Stomach (tissue), 4 donors: ENCODE results near the gene SPNS2.

ENCODE experiments used
- EP300 ChIP-seq: sonication (generic); formaldehyde crosslinking; IDR thresholded peaks from one replicate; pipeline ENCODE4 v1.6.1; 2017; ENCODE audit warnings: antibody characterized with exemption
- TF ChIP-seq, protein P1 (sequence below), 7 experiments: fragments of 450-650 bp in 4 of 7; fragments of 200-600 bp in 3 of 7; sonication (generic) in 3 of 7; IDR thresholded peaks; one replicate each; pipeline ENCODE4 v1.5.1; 2016 to 2019; ENCODE audit warnings: antibody characterized with exemption in 7 of 7, control low read depth in 2 of 7, mild to moderate bottlenecking in 1 of 7

DNA sequence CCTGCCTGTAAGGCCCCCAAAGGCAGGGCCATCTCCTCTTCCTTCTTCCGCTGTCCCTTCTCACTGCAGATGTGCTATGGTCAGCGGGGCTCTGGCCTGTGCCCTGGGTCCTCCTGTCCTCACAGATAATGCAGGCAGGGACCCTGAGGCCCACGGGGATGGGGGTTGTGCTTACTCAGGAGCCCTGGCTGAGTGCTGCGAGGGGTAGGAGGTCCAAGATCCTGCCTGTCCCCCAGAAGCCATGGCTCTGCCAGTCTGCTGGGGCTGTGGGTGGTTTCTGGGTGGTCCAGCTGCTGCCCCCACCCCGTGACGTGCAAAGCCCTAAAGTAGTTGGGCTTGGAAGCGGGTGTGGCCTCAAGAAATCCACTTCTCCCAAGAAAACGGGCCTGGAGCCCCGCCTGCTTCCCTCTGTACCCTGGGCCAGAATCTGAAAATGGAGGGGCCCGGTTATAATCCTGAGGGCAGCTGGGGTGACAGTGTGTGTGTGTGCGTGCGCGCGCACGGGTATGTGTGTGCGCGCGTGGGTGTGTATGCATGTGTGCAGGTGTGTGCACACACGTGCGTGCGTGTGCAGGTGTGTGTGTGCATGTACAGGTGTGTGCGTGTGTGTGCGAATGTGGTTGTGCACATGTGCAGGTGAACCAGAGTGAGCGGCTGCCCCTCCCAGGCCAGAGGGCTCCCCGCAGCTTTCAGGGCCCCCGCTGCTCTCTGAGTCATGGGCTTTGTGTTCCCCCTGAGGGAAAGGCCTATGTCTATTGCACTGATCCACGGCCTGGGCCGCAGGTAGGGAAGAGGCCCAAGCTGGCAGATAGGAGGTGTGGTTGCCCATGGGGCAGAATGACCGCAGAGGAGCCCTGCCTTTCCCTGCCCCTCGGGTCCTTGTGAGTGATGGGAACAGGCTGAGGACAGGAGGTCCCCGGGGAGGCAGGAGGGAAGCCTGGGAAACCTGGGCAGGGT, 13.8 kb downstream of the SPNS2 start:
- TF ChIP-seq EP300: no peak
- TF ChIP-seq, protein P1, sequence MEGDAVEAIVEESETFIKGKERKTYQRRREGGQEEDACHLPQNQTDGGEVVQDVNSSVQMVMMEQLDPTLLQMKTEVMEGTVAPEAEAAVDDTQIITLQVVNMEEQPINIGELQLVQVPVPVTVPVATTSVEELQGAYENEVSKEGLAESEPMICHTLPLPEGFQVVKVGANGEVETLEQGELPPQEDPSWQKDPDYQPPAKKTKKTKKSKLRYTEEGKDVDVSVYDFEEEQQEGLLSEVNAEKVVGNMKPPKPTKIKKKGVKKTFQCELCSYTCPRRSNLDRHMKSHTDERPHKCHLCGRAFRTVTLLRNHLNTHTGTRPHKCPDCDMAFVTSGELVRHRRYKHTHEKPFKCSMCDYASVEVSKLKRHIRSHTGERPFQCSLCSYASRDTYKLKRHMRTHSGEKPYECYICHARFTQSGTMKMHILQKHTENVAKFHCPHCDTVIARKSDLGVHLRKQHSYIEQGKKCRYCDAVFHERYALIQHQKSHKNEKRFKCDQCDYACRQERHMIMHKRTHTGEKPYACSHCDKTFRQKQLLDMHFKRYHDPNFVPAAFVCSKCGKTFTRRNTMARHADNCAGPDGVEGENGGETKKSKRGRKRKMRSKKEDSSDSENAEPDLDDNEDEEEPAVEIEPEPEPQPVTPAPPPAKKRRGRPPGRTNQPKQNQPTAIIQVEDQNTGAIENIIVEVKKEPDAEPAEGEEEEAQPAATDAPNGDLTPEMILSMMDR (IDR thresholded peaks at IDR 0.05): no peak
